Activated T-cell treated with anti-CD3 and anti-CD28 coated beads, Interleukin-2, amount 50 U/mL, for 1 hour (primary cell): ENCODE results near the gene DPP9.
A peak's percentile ranks its signal among the peaks of the same experiment; 100 is the strongest.
"Not testable (repeated sequence)": the region's sequence is repeated elsewhere in the genome, so short reads cannot be mapped to it uniquely, and the experiment has no call there.

Experiments
- DNase-seq: peaks from one replicate; pipeline ENCODE4 v3.0.0-alpha.2; 2020

DPP9 gene

DNA sequence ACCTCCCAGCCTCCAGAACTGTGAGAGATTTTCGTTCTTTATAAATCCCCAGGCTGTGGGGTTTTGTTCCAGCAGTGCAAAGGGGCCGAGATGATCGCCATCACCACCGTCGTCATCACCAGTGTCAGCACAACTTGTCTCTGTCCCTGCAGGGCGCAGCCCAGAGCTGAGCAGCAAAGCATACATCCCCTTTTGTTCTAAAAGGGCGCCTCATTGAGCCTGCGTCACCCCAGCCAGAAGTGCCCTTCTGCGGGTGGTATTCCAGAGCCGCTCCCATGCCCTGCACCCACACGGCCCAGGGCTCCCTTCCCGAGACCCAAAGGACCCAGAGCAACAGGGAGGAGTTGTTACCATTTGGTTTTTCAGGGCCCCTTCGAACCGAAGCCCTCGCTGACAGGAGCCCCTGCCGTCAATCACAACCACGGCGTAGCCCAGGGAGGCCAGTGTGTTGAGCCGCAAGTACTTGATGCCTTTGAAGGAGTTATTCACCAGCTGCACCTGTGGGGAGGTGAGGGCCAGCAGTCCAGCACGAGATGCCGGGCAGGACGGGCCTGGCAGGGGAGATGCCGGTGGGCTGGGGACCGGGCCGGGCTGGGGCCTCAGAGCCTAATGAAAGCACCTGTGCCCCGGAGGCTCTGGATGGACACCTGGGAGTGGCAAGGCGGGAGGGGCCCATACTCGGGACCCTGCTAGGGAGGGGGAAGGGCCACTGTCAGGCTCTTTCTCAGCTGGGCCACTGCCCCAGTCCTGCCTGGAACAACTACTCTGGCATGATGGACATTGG, 39.1 kb downstream of the DPP9 start:
- no peak for DNase-seq

GRCh38 chr19:4682417-4683200, 41.0 kb downstream of the DPP9 start:
- no peak for DNase-seq

DNA sequence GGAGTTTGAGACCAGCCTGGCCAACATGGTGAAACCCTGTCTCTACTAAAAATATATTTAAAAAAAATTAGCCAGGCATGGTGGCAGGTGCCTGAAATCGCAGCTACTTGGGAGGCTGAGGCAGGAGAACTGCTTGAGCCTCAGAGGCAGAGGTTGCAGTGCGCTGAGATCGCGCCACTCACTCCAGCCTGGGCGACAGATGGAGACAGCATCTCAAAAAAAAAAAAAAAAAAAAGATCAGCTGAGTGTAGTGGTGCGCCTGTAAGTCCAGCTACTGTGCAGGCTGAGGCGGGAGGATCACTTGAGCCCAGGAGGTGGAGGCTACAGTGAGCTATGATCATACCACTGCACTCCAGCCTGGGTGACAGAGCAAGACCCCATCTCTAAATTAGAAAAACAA, 43.6 kb downstream of the DPP9 start:
- not testable (repeated sequence) for DNase-seq

DNA sequence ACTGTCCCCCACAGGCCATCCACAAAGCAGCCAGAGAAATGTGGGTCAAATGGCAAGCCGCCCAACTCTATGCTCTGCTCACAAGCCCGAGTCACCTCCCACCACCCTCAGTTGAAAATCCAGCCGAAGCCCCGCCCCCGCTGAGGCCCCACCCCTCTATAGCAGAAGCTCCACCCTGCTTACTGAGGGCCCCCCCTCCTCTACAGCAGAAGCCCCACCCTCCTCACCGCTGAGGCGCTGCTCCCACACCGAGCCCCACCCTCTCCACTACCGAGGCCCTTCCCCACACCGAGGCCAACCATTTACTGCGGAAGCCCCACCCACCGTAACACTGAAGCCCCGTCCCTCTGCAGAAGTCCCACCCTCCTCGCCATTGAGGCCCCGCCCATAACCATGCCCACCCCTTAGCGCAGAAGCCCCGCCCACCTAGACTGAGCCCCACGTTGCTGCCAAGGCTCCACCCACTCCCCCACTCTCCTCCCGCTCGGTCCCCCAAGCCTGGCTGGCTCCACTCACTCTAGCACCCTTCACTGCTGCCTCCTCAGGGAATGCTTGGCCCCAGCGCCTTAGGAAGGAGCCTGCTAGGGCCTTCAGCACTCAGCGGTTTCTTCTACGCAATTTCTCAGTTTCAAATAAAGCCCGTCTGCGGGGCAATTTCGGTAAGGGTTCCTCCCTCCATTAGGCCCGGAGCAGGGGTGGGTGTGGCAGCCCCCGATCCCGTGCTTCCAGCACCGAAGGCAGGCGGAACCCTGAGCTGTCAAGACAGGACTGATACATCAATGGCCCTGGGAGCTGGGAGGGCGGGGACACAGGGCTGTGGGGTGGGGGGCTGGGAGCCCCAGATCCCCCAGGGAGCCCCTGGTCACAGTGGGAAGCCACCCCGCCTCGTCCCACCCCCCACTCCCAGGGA, 44.5 kb downstream of the DPP9 start:
- DNase-seq = no peak

GRCh38 chr19:4676955-4677731, 46.5 kb downstream of the DPP9 start:
- no peak for DNase-seq

GRCh38 chr19:4675346-4675745, 48.3 kb downstream of the DPP9 start:
- no peak for DNase-seq

DNA sequence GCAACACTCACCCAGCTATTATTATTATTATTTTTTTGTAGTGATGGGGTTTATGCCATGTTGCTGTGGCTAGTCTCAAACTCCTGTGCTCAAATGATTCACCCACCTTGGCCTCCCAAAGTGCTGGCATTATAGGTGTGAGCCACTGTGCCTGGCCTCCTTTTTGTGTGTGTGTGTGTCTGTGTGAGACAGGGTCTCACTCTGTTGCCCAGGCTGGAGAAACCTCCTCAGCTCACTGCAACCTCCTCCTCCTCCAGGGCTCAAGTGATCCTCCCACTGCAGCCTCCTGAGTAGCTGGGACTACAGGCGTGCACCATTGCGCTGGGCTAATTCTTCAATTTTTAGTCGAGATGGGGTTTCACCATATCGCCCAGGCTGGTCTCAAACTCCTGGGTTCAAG, 49.9 kb downstream of the DPP9 start:
- DNase-seq = no peak

GRCh38 chr19:4673216-4673615, 50.4 kb downstream of the DPP9 start:
- DNase-seq = no peak

DNA sequence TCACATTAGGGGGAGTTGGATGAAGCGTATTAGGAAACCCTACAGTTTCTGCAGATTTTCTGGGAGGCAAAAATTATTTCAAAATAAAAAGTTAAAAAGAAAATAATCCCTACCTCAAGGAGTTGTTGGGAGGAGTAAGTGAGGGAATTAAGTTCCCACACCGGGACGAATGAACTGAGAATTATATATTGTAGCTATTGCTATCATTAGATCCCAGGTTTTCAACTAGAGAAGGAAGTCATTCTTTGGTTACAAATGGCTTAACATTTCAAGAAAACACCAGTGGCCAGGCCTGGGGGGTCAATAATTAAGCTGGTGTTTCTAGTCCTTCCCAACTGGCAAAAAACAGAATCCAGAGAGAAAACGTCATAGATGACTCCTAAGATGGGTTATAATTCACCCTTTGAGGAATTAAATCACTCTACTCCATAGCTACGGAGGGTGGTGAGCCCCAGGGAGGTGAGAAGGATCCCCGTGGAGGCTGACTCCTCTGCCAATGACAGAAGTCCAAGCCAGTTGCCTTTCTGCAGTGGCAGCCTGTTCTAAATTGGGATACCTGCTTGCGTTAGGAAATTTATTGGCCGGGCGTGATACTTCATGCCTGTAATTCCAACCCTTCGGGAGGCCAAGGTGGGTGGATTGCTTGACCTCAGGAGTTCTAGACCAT, 52.3 kb downstream of the DPP9 start:
- no peak for DNase-seq

GRCh38 chr19:4669723-4670480, 53.7 kb downstream of the DPP9 start, which contains the start of gene MYDGF:
Gene MYDGF, minus strand, starts transcription at chr19:4670342. Its CDS starts 8 bp downstream, at chr19:4670334.
- DNase-seq = peak; percentile 92

- no peak for DNase-seq
Observed at GRCh38 chr19:4664642-4665041, 59.0 kb downstream of the DPP9 start.

DNA sequence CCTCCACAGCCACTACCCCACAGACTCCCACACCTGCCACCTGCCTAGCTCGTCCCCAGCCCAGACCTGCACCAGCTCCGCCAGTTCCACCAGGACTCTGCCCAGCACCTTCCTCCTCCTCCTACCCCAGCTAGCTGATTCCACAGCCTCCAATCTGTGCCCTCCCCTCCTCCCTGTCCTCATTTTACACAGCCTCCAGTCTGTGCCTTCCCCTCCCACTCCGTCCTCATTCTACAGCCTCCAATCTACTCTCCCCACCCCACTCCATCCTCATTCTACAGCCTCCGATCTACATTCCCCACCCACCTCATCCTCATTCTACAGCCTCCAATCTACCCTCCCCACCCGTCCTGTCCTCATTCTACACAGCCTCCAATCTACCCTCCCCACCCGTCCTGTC, 60.8 kb downstream of the DPP9 start:
- DNase-seq = no peak

GRCh38 chr19:4662020-4662695, 61.5 kb downstream of the DPP9 start:
- no peak for DNase-seq

DNA sequence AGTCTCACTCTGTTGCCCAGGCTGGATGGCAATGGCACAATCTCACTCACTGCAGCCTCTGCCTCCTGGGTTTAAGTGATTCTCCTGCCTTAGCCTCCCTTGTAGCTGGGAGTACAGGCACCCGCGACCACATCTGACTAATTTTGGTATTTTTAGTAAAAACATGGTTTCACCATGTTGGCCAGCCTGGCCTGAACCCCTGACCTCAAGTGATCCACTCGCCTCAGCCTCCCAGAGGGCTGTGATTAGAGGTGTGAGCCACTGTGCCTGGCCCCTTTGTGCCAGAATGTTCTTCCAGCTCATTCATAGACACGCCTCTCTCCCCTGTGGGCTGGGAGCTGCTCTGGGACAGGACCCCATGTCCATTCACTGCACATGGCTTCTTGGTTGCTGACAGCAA, 62.6 kb downstream of the DPP9 start:
- DNase-seq = no peak

DNA sequence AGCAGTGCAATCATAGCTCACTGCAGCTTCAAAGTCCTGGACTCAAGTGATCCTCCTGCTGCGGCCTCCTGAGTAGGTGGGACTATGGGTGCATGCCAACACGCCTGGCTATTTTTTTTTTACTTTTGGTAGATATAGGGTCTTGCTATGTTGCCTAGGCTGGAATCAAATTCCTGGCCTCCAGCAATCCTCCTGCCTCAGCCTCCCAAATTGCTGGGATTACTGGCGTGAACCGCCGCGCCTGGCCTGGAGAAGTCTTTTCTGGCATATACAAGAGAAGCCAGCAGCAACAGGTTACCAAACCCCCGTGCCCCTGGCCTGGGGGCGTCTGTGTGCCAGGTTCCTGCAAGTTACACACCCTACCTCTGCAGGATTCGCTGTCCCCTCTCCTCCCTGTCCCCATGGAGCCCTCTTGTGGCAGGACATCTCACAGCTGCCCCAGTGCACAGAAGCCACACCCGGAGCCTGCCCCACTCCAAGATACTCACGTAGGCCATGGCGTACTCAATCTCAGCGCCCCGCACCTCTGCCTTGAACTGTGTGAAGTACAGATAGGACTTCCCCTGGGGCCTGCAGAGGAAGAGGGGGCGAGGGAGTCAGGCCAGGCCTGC, 63.4 kb downstream of the DPP9 start:
- no peak for DNase-seq

- DNase-seq = no peak
Observed at GRCh38 chr19:4657835-4658234, 65.8 kb downstream of the DPP9 start.

DNA sequence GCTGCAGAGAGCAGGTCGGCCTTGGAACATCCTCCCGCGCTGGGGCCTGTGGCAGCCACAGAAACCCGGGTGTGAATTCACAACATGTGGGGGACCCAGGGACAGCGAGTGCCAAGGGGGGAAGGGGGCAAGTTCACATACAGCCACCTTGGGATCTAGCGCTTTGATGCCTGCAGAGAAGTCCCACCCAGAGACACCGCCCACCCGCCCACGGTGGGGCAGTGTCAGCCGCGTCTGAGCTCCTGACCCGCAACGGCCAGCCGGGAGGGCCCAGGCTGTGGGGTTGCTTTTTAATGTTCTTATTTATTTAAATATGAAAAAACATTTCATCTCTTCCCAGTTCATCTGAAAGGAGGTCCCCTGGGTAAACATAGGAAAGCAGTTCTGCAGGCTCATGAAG, 66.4 kb downstream of the DPP9 start:
- no peak for DNase-seq

DNA sequence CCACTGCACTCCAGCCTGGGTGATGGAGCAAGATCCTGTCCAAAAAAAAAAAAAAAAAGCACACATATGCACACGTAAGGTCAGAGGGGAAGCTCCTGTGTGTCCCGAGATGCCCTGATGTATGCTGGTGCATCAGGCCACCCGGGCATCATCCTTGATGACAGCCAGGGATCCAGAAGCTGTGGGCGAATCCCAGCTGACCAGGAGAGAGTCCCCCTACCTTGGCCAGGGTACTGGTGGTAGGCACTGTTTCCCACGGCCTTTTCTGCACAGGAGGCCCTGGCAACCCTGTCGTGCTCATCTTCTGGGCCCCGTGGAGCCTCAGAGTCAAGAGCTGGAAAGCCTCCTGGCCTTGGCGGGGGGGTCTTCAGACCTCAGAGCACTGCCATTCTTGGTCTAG, 67.5 kb downstream of the DPP9 start:
- no peak for DNase-seq

DNA sequence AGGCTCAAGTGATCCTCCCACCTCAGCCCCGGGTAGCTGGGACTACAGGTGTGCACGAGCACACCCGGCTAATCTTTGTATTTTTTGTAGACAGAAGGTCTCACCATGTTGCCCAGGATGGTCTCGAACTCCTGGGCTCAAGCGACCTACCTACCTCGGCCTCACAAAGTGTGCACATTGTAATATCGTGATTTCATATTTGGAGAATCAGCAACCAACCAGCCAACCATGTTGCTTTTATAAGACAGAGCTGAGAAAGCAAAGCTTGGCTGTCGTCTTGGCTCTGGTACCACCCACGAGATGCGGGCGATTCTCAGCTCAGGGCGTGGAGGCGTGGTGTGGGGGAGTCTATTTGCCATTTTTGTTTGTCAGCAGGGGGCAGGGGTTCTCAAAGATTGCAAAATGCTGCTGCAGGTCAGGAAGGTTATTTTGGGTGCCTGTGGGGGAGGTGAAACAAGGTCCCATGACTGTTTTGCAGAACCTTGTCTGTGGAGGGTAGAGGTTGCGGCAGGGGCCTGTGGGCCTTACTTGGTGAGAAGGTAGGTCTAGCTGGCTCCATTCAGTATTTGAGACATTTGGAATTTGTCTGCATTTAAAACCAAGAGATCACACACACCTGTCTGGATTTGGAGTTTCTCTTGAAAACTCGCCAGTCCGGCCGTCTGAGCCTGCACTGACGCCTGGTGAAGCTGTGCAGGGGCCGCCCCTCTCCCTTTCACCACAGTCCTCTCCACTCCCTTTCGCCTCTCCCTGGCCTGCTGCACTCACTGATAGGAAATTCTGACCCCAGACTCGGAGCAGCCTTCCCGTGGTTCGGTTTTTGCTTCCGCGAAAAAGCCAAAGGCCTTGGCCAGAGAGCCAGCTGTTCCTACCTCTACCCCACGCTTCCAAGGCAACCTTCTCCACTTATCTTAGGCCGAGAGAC, 68.9 kb downstream of the DPP9 start:
- no peak for DNase-seq
